Vagina (tissue), 2 donors: ENCODE results near the gene MT1G.

ENCODE experiments used
- POLR2A ChIP-seq, 2 donors: fragments of 450-650 bp; IDR thresholded peaks; one replicate each; pipeline ENCODE4 v1.6.1; 2017; ENCODE audit warnings: antibody characterized with exemption in 2 of 2, mild to moderate bottlenecking in 2 of 2, moderate library complexity in 2 of 2
- POLR2AphosphoS5 ChIP-seq, 2 donors: sonication (generic); formaldehyde crosslinking; IDR thresholded peaks; one replicate each; pipeline ENCODE4 v1.9.0; 2017; ENCODE audit warnings: antibody characterized with exemption in 2 of 2, mild to moderate bottlenecking in 2 of 2, low read depth in 1 of 2; ENCODE audit not compliant: insufficient read depth in 1 of 2
- TF ChIP-seq, protein P1 (sequence below), 3 experiments: fragments of 450-650 bp in 2 of 3; fragments of 200-600 bp in 1 of 3; sonication (generic) in 1 of 3; IDR thresholded peaks; one replicate each; pipeline ENCODE4 v1.5.1; 2017 to 2019; ENCODE audit warnings: antibody characterized with exemption in 3 of 3, mild to moderate bottlenecking in 2 of 3, moderate library complexity in 2 of 3

DNA sequence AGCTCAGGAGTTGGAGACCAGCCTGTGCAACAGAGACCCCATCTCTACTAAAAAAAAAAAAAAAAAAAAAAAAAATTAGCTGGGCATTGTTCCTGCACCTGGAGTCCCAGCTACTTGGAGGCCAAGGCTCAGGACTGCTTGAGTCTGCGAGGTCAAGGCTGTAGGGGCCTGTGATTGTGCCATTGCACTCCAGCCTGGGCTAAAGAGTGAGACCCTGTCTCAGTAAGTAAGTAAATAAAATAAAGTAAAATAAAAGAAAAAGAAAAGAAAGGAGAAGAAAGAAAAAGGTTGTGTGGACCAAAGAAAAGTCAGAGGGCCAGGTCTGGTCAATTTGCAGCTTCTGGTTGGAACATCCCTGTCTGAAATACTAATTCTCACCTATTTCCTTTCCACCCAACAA is 32.8 kb upstream of the MT1G start:
- TF ChIP-seq, protein P1, sequence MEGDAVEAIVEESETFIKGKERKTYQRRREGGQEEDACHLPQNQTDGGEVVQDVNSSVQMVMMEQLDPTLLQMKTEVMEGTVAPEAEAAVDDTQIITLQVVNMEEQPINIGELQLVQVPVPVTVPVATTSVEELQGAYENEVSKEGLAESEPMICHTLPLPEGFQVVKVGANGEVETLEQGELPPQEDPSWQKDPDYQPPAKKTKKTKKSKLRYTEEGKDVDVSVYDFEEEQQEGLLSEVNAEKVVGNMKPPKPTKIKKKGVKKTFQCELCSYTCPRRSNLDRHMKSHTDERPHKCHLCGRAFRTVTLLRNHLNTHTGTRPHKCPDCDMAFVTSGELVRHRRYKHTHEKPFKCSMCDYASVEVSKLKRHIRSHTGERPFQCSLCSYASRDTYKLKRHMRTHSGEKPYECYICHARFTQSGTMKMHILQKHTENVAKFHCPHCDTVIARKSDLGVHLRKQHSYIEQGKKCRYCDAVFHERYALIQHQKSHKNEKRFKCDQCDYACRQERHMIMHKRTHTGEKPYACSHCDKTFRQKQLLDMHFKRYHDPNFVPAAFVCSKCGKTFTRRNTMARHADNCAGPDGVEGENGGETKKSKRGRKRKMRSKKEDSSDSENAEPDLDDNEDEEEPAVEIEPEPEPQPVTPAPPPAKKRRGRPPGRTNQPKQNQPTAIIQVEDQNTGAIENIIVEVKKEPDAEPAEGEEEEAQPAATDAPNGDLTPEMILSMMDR (IDR thresholded peaks at IDR 0.05): no peak
- TF ChIP-seq POLR2AphosphoS5 (IDR thresholded peaks at IDR 0.05; ENCODE audit: insufficient read depth in 1 of 2, low read depth in 1 of 2) (no peak), POLR2A (IDR thresholded peaks at IDR 0.05) (no peak)
